Middle frontal gyrus (tissue), 1 donor: ENCODE data around the gene ANAPC1.
"Not testable (repeated sequence)": the region's sequence is repeated elsewhere in the genome, so short reads cannot be mapped to it uniquely, and the experiment has no call there.

Experiments used
- DNase-seq: peaks from one replicate; pipeline ENCODE4 v3.0.0-alpha.2; 2015; ENCODE audit warnings: low spot score; ENCODE audit errors: extremely low spot score

ANAPC1 gene

GRCh38 chr2:111904726-111905474, 20.9 kb upstream of the ANAPC1 start:
- no peak for DNase-seq

GRCh38 chr2:111903930-111904439, 20.0 kb upstream of the ANAPC1 start:
- DNase-seq: no peak

- DNase-seq: no peak
Measured at GRCh38 chr2:111903516-111903915, 19.5 kb upstream of the ANAPC1 start.

GRCh38 chr2:111900859-111901258, 16.9 kb upstream of the ANAPC1 start:
- DNase-seq: no peak

GRCh38 chr2:111898703-111899514, 14.9 kb upstream of the ANAPC1 start:
- no peak for DNase-seq

- DNase-seq: no peak
Measured at GRCh38 chr2:111897924-111898702, 14.1 kb upstream of the ANAPC1 start, which contains the start of gene MERTK. Gene MERTK, plus strand, starts transcription at chr2:111898607. Its CDS starts 129 bp downstream, at chr2:111898736.

GRCh38 chr2:111897630-111897923, 13.6 kb upstream of the ANAPC1 start:
- no peak for DNase-seq

- DNase-seq: no peak
Measured at GRCh38 chr2:111896576-111896975, 12.6 kb upstream of the ANAPC1 start.

GRCh38 chr2:111896024-111896423, 12.0 kb upstream of the ANAPC1 start:
- DNase-seq: no peak

- no peak for DNase-seq
Measured at GRCh38 chr2:111884592-111884964, 585 bp upstream of the ANAPC1 start.

GRCh38 chr2:111872806-111873205, 11.2 kb downstream of the ANAPC1 start:
- DNase-seq: not testable (repeated sequence)

GRCh38 chr2:111865124-111865523, 18.9 kb downstream of the ANAPC1 start:
- not testable (repeated sequence) for DNase-seq

- not testable (repeated sequence) for DNase-seq
Measured at GRCh38 chr2:111860005-111860404, 24.0 kb downstream of the ANAPC1 start.

GRCh38 chr2:111852544-111852943, 31.4 kb downstream of the ANAPC1 start:
- not testable (repeated sequence) for DNase-seq

GRCh38 chr2:111850646-111851045, 33.3 kb downstream of the ANAPC1 start:
- DNase-seq: not testable (repeated sequence)

- not testable (repeated sequence) for DNase-seq
Measured at GRCh38 chr2:111839625-111840282, 44.2 kb downstream of the ANAPC1 start.

GRCh38 chr2:111838992-111839391, 45.0 kb downstream of the ANAPC1 start:
- not testable (repeated sequence) for DNase-seq

- DNase-seq: not testable (repeated sequence)
Measured at GRCh38 chr2:111834221-111834620, 49.8 kb downstream of the ANAPC1 start.

GRCh38 chr2:111830479-111830878, 53.5 kb downstream of the ANAPC1 start:
- DNase-seq: not testable (repeated sequence)

- DNase-seq: not testable (repeated sequence)
Measured at GRCh38 chr2:111828217-111828766, 55.7 kb downstream of the ANAPC1 start.
